Upper lobe of left lung (tissue), 4 donors: ENCODE data around the gene COL9A1.

Experiments used
- EP300 ChIP-seq, 4 donors: sonication (generic); formaldehyde crosslinking; IDR thresholded peaks; one replicate each; pipeline ENCODE4 v1.5.1; 2017; ENCODE audit warnings: antibody characterized with exemption in 4 of 4, control low read depth in 2 of 4
- POLR2A ChIP-seq, 4 donors: fragments of 450-650 bp; IDR thresholded peaks; one replicate each; pipeline ENCODE4 v1.5.1; 2016 to 2017; ENCODE audit warnings: antibody characterized with exemption in 4 of 4, mild to moderate bottlenecking in 2 of 4
- POLR2AphosphoS5 ChIP-seq, 2 donors: sonication (generic); formaldehyde crosslinking; IDR thresholded peaks; one replicate each; pipeline ENCODE4 v1.5.1; 2017; ENCODE audit warnings: antibody characterized with exemption in 2 of 2
- TF ChIP-seq, protein P1 (sequence below), 6 experiments: fragments of 450-650 bp in 4 of 6; fragments of 200-600 bp in 2 of 6; sonication (generic) in 2 of 6; IDR thresholded peaks; one replicate each; pipeline ENCODE4 v1.5.1; 2016 to 2019; ENCODE audit warnings: antibody characterized with exemption in 6 of 6

DNA sequence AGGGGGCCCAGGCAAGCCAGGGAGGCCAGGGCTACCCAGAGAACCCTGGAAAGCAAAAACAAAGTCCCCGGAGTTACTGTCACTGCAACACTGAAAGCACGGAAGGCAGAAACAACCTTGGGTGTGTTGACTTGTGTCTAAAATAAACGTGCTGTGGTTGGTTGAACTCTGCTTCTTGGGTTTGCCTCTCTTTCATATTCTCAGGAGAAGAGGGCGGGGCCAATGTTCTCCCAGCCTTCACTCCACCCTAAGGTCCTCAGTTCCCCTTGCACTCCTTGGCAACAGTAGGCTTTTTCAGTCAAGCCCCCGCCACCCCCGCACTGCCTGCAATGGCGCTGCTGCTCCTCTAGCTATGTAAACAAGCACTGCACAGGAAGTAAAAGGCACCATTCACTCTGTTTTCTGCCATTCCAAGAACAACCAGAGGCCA, 60.9 kb downstream of the COL9A1 start:
- TF ChIP-seq, protein P1, sequence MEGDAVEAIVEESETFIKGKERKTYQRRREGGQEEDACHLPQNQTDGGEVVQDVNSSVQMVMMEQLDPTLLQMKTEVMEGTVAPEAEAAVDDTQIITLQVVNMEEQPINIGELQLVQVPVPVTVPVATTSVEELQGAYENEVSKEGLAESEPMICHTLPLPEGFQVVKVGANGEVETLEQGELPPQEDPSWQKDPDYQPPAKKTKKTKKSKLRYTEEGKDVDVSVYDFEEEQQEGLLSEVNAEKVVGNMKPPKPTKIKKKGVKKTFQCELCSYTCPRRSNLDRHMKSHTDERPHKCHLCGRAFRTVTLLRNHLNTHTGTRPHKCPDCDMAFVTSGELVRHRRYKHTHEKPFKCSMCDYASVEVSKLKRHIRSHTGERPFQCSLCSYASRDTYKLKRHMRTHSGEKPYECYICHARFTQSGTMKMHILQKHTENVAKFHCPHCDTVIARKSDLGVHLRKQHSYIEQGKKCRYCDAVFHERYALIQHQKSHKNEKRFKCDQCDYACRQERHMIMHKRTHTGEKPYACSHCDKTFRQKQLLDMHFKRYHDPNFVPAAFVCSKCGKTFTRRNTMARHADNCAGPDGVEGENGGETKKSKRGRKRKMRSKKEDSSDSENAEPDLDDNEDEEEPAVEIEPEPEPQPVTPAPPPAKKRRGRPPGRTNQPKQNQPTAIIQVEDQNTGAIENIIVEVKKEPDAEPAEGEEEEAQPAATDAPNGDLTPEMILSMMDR (IDR thresholded peaks at IDR 0.05) = no peak
- TF ChIP-seq POLR2A (IDR thresholded peaks at IDR 0.05) = no peak
- no peak for TF ChIP-seq EP300 (IDR thresholded peaks at IDR 0.05)
- TF ChIP-seq POLR2AphosphoS5 (IDR thresholded peaks at IDR 0.05) = no peak
